ENCODE results near the gene EBNA1BP2. TPM values are rescaled to one million over a fixed set of nuclear protein-coding genes. Genes with fewer than 3 reads are reported as not detected.

Gene EBNA1BP2
- total RNA-seq, 2 donors from 2014 or later: 28.4 to 34.0 TPM

- Histone ChIP-seq H3K27me3 (no peaks in the 10 kb centered on the region), H3K4me3 (no peak overlapping the region), H3K36me3 (no peaks in the 10 kb centered on the region), H3K4me1 (no peaks in the 10 kb centered on the region), H3K9me3 (peaks cover 6 to 20% of the 10 kb centered on the region in 2 donors), H3K27ac (no peak overlapping the region)
- TF ChIP-seq, protein P1, sequence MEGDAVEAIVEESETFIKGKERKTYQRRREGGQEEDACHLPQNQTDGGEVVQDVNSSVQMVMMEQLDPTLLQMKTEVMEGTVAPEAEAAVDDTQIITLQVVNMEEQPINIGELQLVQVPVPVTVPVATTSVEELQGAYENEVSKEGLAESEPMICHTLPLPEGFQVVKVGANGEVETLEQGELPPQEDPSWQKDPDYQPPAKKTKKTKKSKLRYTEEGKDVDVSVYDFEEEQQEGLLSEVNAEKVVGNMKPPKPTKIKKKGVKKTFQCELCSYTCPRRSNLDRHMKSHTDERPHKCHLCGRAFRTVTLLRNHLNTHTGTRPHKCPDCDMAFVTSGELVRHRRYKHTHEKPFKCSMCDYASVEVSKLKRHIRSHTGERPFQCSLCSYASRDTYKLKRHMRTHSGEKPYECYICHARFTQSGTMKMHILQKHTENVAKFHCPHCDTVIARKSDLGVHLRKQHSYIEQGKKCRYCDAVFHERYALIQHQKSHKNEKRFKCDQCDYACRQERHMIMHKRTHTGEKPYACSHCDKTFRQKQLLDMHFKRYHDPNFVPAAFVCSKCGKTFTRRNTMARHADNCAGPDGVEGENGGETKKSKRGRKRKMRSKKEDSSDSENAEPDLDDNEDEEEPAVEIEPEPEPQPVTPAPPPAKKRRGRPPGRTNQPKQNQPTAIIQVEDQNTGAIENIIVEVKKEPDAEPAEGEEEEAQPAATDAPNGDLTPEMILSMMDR (IDR thresholded peaks at IDR 0.05): no peak
- no peak for DNase-seq (ENCODE audit: low spot score)
These were observed 27.1 kb upstream of the EBNA1BP2 start for GRCh38 chr1:43199093-43199726.

GRCh38 chr1:43197343-43198127 lies 25.4 kb upstream of the EBNA1BP2 start:
- TF ChIP-seq, protein P1 (IDR thresholded peaks at IDR 0.05): no peak
- H3K4me3 ChIP-seq: no peak overlapping the region
- H3K36me3 ChIP-seq: no peaks in the 10 kb centered on the region
- no peaks in the 10 kb centered on the region for H3K27me3 ChIP-seq
- peaks cover 6 to 12% of the 10 kb centered on the region in 2 donors for H3K9me3 ChIP-seq
- no peak for DNase-seq (ENCODE audit: low spot score)
- no peak overlapping the region for H3K27ac ChIP-seq
- H3K4me1 ChIP-seq: no peaks in the 10 kb centered on the region

- Histone ChIP-seq H3K4me3 (no peak overlapping the region), H3K27me3 (no peaks in the 10 kb centered on the region), H3K27ac (no peak overlapping the region), H3K9me3 (peaks cover 6 to 24% of the 10 kb centered on the region in 2 donors), H3K36me3 (no peaks in the 10 kb centered on the region), H3K4me1 (no peaks in the 10 kb centered on the region)
- DNase-seq (ENCODE audit: low spot score): no peak
- TF ChIP-seq, protein P1 (IDR thresholded peaks at IDR 0.05): no peak
These were observed 22.4 kb upstream of the EBNA1BP2 start for GRCh38 chr1:43194509-43194908.

DNA sequence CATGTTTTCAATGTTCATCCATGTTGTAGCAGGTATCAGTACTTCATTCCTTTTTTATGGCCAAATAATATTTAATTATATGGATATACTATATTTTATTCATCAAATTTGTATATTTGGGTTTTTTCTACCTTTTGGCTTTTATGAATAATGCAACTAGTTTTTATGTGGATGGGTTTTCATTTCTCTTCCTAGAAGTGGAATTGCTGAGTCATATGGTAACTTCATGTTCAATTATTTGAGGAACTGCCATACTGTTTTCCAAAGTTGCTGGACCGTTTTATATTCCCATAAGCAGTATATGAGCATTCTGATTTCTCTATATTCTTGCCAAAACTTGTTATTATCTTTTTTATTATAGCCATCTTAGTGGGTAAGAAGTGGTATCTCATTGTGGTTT lies 16.0 kb upstream of the EBNA1BP2 start:
- no peaks in the 10 kb centered on the region for H3K36me3 ChIP-seq
- no peak for DNase-seq (ENCODE audit: low spot score)
- TF ChIP-seq, protein P1 (IDR thresholded peaks at IDR 0.05): no peak
- H3K4me3 ChIP-seq: no peak overlapping the region
- H3K9me3 ChIP-seq: peaks cover 0 to 12% of the 10 kb centered on the region in 2 donors
- no peak overlapping the region for H3K27ac ChIP-seq
- no peaks in the 10 kb centered on the region for H3K27me3 ChIP-seq
- H3K4me1 ChIP-seq: no peaks in the 10 kb centered on the region

DNA sequence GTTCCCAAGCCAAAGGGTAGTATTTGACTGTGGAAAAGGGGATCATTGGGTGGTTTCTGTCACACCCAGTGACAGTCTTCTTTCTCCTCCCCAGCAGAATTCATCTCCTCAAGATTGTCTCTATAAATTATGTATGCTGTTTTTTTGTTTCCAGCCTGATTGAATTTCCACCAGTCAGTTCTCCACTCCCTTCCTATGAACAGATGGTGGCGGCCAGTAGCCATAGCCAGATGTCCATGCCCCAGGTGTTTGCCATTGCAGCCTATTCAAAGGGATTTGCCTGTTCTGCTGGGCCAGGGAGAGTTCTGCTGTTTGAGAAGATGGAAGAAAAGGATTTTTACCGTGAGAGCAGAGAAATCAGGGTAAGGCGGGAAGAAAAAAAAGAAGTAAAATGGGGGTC lies 12.9 kb upstream of the EBNA1BP2 start:
- DNase-seq (ENCODE audit: low spot score): no peak

More for the DNA sequence above, 12.9 kb upstream of the EBNA1BP2 start:
- H3K27me3 ChIP-seq: no peaks in the 10 kb centered on the region
- TF ChIP-seq, protein P1 (IDR thresholded peaks at IDR 0.05): no peak
- no peaks in the 10 kb centered on the region for H3K36me3 ChIP-seq
- H3K4me1 ChIP-seq: no peaks in the 10 kb centered on the region
- no peaks in the 10 kb centered on the region for H3K9me3 ChIP-seq
- H3K27ac ChIP-seq: no peak overlapping the region
- H3K4me3 ChIP-seq: no peak overlapping the region
